Fibroblast of lung (primary cell): ENCODE results near the gene RALY.

Source experiments
- EZH2 ChIP-seq: IDR thresholded peaks from 2 replicates; pipeline ENCODE4 v1.5.1; 2012; ENCODE audit warnings: low read length, control low read depth, mild to moderate bottlenecking; ENCODE audit errors: missing control alignments
- TF ChIP-seq, protein P1 (sequence below), 2 donors: IDR thresholded peaks in 1 of 2; conservative IDR thresholded peaks in 1 of 2; 1 replicate in 1 of 2; 2 replicates in 1 of 2; pipeline ENCODE4 v1.5.1; 2011 to 2012; ENCODE audit warnings: low read length in 2 of 2, control low read depth in 1 of 2, inconsistent platforms in 1 of 2, low read depth in 1 of 2, mild to moderate bottlenecking in 1 of 2

DNA sequence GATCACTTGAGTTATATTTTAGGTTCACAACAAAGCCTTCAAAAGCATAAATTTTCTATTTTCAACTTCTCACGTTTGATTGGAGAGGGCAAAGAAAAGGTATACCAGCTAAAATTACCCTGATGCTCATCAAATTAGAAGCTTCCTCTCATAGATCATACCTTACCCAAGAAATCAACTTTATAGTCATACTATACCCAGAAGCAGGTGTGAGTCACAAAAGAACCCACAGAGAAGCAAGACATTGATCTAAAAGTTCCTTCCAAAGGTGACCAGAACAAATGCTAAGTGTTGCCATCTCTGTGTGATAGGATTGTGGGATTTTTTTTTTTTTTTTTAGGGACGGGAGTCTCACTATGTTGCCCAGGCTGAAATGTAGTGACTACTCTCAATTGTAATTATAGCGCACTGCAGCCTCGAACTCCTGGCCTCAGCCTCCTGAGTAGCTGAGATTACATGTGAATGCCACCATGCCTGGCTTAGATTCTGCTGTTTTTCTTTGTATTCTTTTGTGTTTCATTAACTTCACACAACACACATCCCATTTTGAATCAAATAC, 115.0 kb downstream of the RALY start:
- TF ChIP-seq, protein P1, sequence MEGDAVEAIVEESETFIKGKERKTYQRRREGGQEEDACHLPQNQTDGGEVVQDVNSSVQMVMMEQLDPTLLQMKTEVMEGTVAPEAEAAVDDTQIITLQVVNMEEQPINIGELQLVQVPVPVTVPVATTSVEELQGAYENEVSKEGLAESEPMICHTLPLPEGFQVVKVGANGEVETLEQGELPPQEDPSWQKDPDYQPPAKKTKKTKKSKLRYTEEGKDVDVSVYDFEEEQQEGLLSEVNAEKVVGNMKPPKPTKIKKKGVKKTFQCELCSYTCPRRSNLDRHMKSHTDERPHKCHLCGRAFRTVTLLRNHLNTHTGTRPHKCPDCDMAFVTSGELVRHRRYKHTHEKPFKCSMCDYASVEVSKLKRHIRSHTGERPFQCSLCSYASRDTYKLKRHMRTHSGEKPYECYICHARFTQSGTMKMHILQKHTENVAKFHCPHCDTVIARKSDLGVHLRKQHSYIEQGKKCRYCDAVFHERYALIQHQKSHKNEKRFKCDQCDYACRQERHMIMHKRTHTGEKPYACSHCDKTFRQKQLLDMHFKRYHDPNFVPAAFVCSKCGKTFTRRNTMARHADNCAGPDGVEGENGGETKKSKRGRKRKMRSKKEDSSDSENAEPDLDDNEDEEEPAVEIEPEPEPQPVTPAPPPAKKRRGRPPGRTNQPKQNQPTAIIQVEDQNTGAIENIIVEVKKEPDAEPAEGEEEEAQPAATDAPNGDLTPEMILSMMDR (conservative IDR thresholded peaks at IDR 0.05 in 1 of 2, IDR thresholded peaks at IDR 0.05 in 1 of 2; ENCODE audit: low read depth in 1 of 2, low read length in 2 of 2), result no peak
- TF ChIP-seq EZH2, result no peak
